Mesodermal cell (in vitro differentiated cells): Measurements from ENCODE around the gene DNAI4.
"Not testable (repeated sequence)": the region's sequence is repeated elsewhere in the genome, so short reads cannot be mapped to it uniquely, and the experiment has no call there.

ENCODE experiments used
- H3K27ac ChIP-seq: 2 replicates; pipeline ENCODE4 v1.7.0; 2013; ENCODE audit warnings: mild to moderate bottlenecking, low read depth, low read length, moderate library complexity; ENCODE audit not compliant: severe bottlenecking
- H3K36me3 ChIP-seq: 2 replicates; pipeline ENCODE4 v1.7.1; 2013; ENCODE audit warnings: mild to moderate bottlenecking, low read length, moderate library complexity; ENCODE audit not compliant: control insufficient read depth, insufficient read depth
- H3K4me1 ChIP-seq: one replicate; pipeline ENCODE4 v1.7.1; 2013; ENCODE audit warnings: mild to moderate bottlenecking, low read length; ENCODE audit not compliant: insufficient read depth, control insufficient read depth, poor library complexity, severe bottlenecking
- H3K4me3 ChIP-seq: 2 replicates; pipeline ENCODE4 v1.7.0; 2013; ENCODE audit warnings: low read length, control low read depth, mild to moderate bottlenecking; ENCODE audit not compliant: insufficient read depth, poor library complexity, severe bottlenecking; ENCODE audit errors: extremely low read depth
- H3K9me3 ChIP-seq: 2 replicates; pipeline ENCODE4 v1.7.1; 2013; ENCODE audit warnings: mild to moderate bottlenecking, low read length, moderate library complexity; ENCODE audit not compliant: control insufficient read depth
- WGBS, 2 experiments: methylation state at CpG; one replicate each; pipeline ENCODE4 v1.1.5; 2013; ENCODE audit warnings: missing lambda C conversion rate in 2 of 2; ENCODE audit not compliant: insufficient coverage in 2 of 2; 5-methylcytosine and 5-hydroxymethylcytosine counted together

The DNAI4 gene

GRCh38 chr1:66833112-66833511, 91.5 kb downstream of the DNAI4 start:
- no peaks in the 10 kb centered on the region for H3K36me3 ChIP-seq
- no peak overlapping the region for H3K27ac ChIP-seq
- no peaks in the 10 kb centered on the region for H3K9me3 ChIP-seq
- H3K4me1 ChIP-seq, result no peaks in the 10 kb centered on the region
- H3K4me3 ChIP-seq, result no peak overlapping the region

GRCh38 chr1:66831529-66832239, 93.0 kb downstream of the DNAI4 start:
- Histone ChIP-seq H3K4me3 (no peak overlapping the region), H3K9me3 (no peaks in the 10 kb centered on the region), H3K27ac (no peak overlapping the region), H3K36me3 (no peaks in the 10 kb centered on the region), H3K4me1 (no peaks in the 10 kb centered on the region)
- 57 to 86% methylated on average over 1 of the region's 3 CpGs for WGBS, 2 experiments

GRCh38 chr1:66824771-66825170, 99.9 kb downstream of the DNAI4 start:
- H3K4me3 ChIP-seq, result no peak overlapping the region
- H3K27ac ChIP-seq, result no peak overlapping the region
- H3K9me3 ChIP-seq, result no peaks in the 10 kb centered on the region
- no peaks in the 10 kb centered on the region for H3K4me1 ChIP-seq
- no CpG with 5 or more reads among the region's 1 CpG for WGBS, 2 experiments
- no peaks in the 10 kb centered on the region for H3K36me3 ChIP-seq

- Histone ChIP-seq H3K9me3 (no peaks in the 10 kb centered on the region), H3K4me1 (no peaks in the 10 kb centered on the region), H3K4me3 (no peak overlapping the region), H3K36me3 (no peaks in the 10 kb centered on the region), H3K27ac (no peak overlapping the region)
- WGBS, 2 experiments, result 88 to 100% methylated on average over 1 of the region's 1 CpG
Observed at GRCh38 chr1:66809736-66810326, 114.8 kb downstream of the DNAI4 start.

- Histone ChIP-seq H3K4me3 (no peak overlapping the region), H3K4me1 (no peaks in the 10 kb centered on the region), H3K27ac (no peak overlapping the region), H3K9me3 (no peaks in the 10 kb centered on the region), H3K36me3 (no peaks in the 10 kb centered on the region)
- WGBS, 2 experiments, result no CpG with 5 or more reads among the region's 1 CpG
Observed at GRCh38 chr1:66809245-66809644, 115.4 kb downstream of the DNAI4 start.

GRCh38 chr1:66795839-66796238, 128.8 kb downstream of the DNAI4 start:
- no CpG with 5 or more reads among the region's 2 CpGs for WGBS, 2 experiments

GRCh38 chr1:66791621-66792610, 132.7 kb downstream of the DNAI4 start:
- Histone ChIP-seq H3K27ac (no peak overlapping the region), H3K9me3 (no peaks in the 10 kb centered on the region), H3K4me1 (no peaks in the 10 kb centered on the region), H3K36me3 (no peaks in the 10 kb centered on the region), H3K4me3 (no peak overlapping the region)
- WGBS, 2 experiments, result no CpG with 5 or more reads among the region's 5 CpGs

More at GRCh38 chr1:66795839-66796238, 128.8 kb downstream of the DNAI4 start:
- not testable (repeated sequence) for H3K36me3 ChIP-seq, H3K4me3 ChIP-seq, H3K9me3 ChIP-seq, H3K27ac ChIP-seq, H3K4me1 ChIP-seq

- Histone ChIP-seq H3K36me3 (no peaks in the 10 kb centered on the region), H3K4me1 (no peaks in the 10 kb centered on the region), H3K9me3 (no peaks in the 10 kb centered on the region), H3K4me3 (no peak overlapping the region), H3K27ac (no peak overlapping the region)
- 89 to 98% methylated on average over 1 to 3 of the region's 6 CpGs for WGBS, 2 experiments
Observed at GRCh38 chr1:66788231-66788939, 136.3 kb downstream of the DNAI4 start.

GRCh38 chr1:66787641-66788040, 137.0 kb downstream of the DNAI4 start:
- H3K9me3 ChIP-seq, result no peaks in the 10 kb centered on the region
- H3K27ac ChIP-seq, result no peak overlapping the region
- no peaks in the 10 kb centered on the region for H3K4me1 ChIP-seq
- H3K36me3 ChIP-seq, result no peaks in the 10 kb centered on the region
- WGBS, 2 experiments, result 83 to 100% methylated on average over 2 of the region's 4 CpGs
- no peak overlapping the region for H3K4me3 ChIP-seq

- H3K36me3 ChIP-seq, H3K9me3 ChIP-seq: not testable (repeated sequence)
- WGBS, 2 experiments, result no CpG with 5 or more reads among the region's 2 CpGs
Observed at GRCh38 chr1:66785800-66786199, 138.9 kb downstream of the DNAI4 start.

More at GRCh38 chr1:66785800-66786199, 138.9 kb downstream of the DNAI4 start:
- not testable (repeated sequence) for H3K4me3 ChIP-seq, H3K4me1 ChIP-seq, H3K27ac ChIP-seq
